ENCODE data around the gene PRR14L. TPM values are rescaled to one million over a fixed set of nuclear protein-coding genes. Genes with fewer than 3 reads are reported as not detected.
"Not testable (repeated sequence)": the region's sequence is repeated elsewhere in the genome, so short reads cannot be mapped to it uniquely, and the experiment has no call there.

PRR14L gene
- total RNA-seq, 1 experiment from 2014 or later, result 43.9 TPM

DNA sequence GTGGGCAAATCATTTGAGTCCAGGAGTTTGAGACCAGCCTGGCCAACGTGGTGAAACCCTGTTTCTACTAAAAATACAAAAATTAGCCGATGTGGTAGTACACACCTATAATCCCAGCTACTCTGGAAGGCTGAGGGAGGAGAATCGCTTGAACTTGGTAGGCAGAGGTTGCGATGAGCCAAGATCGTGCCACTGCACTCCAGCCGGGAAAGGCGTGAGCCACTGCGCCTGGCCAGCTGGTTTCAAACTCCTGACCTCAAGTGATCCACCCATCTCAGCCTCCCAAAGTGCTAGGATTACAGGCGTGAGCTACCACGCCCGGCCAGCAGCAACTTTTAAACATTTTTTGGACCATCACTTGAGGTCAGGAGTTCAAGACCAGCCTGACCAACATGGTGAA lies 55.9 kb downstream of the PRR14L start:
- H3K79me2 ChIP-seq (ENCODE audit: low read depth); H3F3A ChIP-seq (ENCODE audit: insufficient read depth, low read depth); intact Hi-C loops (cut with micrococcal nuclease; ENCODE audit: unreplicated experiment); H4K20me1 ChIP-seq (ENCODE audit: insufficient read depth); H2AFZ ChIP-seq; H3K4me1 ChIP-seq (replicated peaks; ENCODE audit: insufficient read depth); H3K9me3 ChIP-seq (ENCODE audit: insufficient read depth, low read depth); CTCF ChIA-PET; H3K9me2 ChIP-seq (ENCODE audit: insufficient read depth); H3K4me3 ChIP-seq; H3K4me2 ChIP-seq; BruUV-seq (replicated peaks); DNase-seq; H3K27me3 ChIP-seq (ENCODE audit: insufficient read depth, low read depth); H3K27ac ChIP-seq: not testable (repeated sequence)
- peaks cover 44% of the 10 kb centered on the region for H3K36me3 ChIP-seq (ENCODE audit: low read depth)
- POLR2A ChIA-PET (ENCODE audit: unreplicated experiment), result interaction anchor here (0.6 kb wide), 1 partner anchor 348 kb away, joined by 3 read pairs; no protein-coding TSS in a partner anchor

- ChIA-PET POLR2A (ENCODE audit: unreplicated experiment) (no interaction called here), CTCF (no interaction called here)
- Histone ChIP-seq H3K27ac (no peak overlapping the region), H4K20me1 (ENCODE audit: insufficient read depth) (no peaks in the 10 kb centered on the region), H3K4me3 (no peak overlapping the region), H3K4me2 (no peak overlapping the region), H3K27me3 (ENCODE audit: insufficient read depth, low read depth) (no peaks in the 10 kb centered on the region), H3F3A (ENCODE audit: insufficient read depth, low read depth) (no peaks in the 10 kb centered on the region; the same call in 1 of the 2 replicates), H2AFZ (no peak overlapping the region), H3K9me3 (ENCODE audit: insufficient read depth, low read depth) (no peaks in the 10 kb centered on the region), H3K4me1 (replicated peaks; ENCODE audit: insufficient read depth) (no peaks in the 10 kb centered on the region), H3K36me3 (ENCODE audit: low read depth) (peaks cover 44% of the 10 kb centered on the region), H3K79me2 (ENCODE audit: low read depth) (no peaks in the 10 kb centered on the region), H3K9me2 (ENCODE audit: insufficient read depth) (no peaks in the 10 kb centered on the region)
- no TSS peak for BruUV-seq (replicated peaks)
- DNase-seq, result no peak
- intact Hi-C loops (cut with micrococcal nuclease; ENCODE audit: unreplicated experiment), result no loop called here
- TF ChIP-seq CTCF (conservative IDR thresholded peaks at IDR 0.05) (no peak), EZH2 (IDR thresholded peaks at IDR 0.05; ENCODE audit: low read depth) (no peak)
These were observed 57.6 kb downstream of the PRR14L start for GRCh38 chr22:31692186-31692886.

DNA sequence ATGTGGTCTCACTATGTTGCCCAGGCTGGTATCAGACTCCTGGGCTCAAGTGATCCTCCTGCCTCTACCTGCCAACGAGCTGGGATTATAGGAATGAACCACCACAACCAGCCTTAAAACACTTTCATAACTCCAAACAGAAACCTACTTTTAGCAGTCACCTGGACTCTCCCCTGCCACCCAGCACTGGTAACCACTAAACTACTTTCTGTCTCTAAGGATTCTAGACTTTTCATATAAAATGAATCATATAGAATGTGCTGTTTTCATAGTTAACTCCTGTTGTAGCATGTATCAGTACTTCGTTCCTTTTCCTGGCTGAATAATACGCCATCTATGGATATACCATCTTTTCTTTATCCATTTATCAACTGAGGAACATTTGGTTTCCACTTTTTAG lies 58.5 kb downstream of the PRR14L start:
- Histone ChIP-seq H4K20me1 (ENCODE audit: insufficient read depth) (no peaks in the 10 kb centered on the region), H3K79me2 (ENCODE audit: low read depth) (no peaks in the 10 kb centered on the region), H3K4me1 (replicated peaks; ENCODE audit: insufficient read depth) (no peaks in the 10 kb centered on the region), H3K27me3 (ENCODE audit: insufficient read depth, low read depth) (no peaks in the 10 kb centered on the region), H3K9me3 (ENCODE audit: insufficient read depth, low read depth) (no peaks in the 10 kb centered on the region), H3K9me2 (ENCODE audit: insufficient read depth) (no peaks in the 10 kb centered on the region), H3F3A (ENCODE audit: insufficient read depth, low read depth) (no peaks in the 10 kb centered on the region; the same call in 1 of the 2 replicates), H3K4me3 (no peak overlapping the region), H3K27ac (no peak overlapping the region), H2AFZ (no peak overlapping the region), H3K4me2 (no peak overlapping the region), H3K36me3 (ENCODE audit: low read depth) (peaks cover 44% of the 10 kb centered on the region)
- intact Hi-C loops (cut with micrococcal nuclease; ENCODE audit: unreplicated experiment), result no loop called here
- DNase-seq, result no peak
- BruUV-seq (replicated peaks), result no TSS peak
- ChIA-PET POLR2A (ENCODE audit: unreplicated experiment) (no interaction called here), CTCF (interaction anchor here (0.7 kb wide), 1 partner anchor 82 kb away, joined by 3 read pairs; no protein-coding TSS in a partner anchor)
- no peak for TF ChIP-seq CTCF (conservative IDR thresholded peaks at IDR 0.05)
- TF ChIP-seq EZH2 (IDR thresholded peaks at IDR 0.05; ENCODE audit: low read depth), result no peak
